IMR-90 (cell line): Measurements from ENCODE around the gene PARD3. TPM values are rescaled to one million over a fixed set of nuclear protein-coding genes. Genes with fewer than 3 reads are reported as not detected.

Source experiments
- ATAC-seq: fragments of 200-7000 bp; cut with Tn5 transposase; 2 replicates; pipeline ENCODE4 v1.9.1; 2020; ENCODE audit warnings: low read depth, mild to moderate bottlenecking, moderate library complexity
- BruUV-seq: library from RNA; stranded (reverse); fragments of 400-500 nt; replicated peaks from 2 replicates; lab custom pipeline; 2021; lab: Mats Ljungman, UMichigan
- CTCF ChIA-PET: fragments of 300-600 bp; formaldehyde crosslinking; extraction: SDS; loops from one replicate; lab custom pipeline; 2021; ENCODE audit warnings: antibody characterized with exemption; lab: Yijun Ruan, JAX
- POLR2A ChIA-PET: fragments of 300-600 bp; sonication (Branson Sonifier 250); formaldehyde crosslinking; loops from one replicate; lab custom pipeline; 2022; ENCODE audit warnings: antibody characterized with exemption; ENCODE audit not compliant: unreplicated experiment; lab: Charles Lee
- DNase-seq: peaks from one replicate; pipeline ENCODE4 v3.0.0; 2013
- H2AFZ ChIP-seq: replicated peaks from 2 replicates; pipeline ENCODE3; 2013; ENCODE audit warnings: low read length, mild to moderate bottlenecking; ENCODE audit not compliant: poor library complexity
- H2AK5ac ChIP-seq: 2 replicates; pipeline ENCODE4 v1.6.1; 2013; ENCODE audit warnings: low read depth, low read length, inconsistent platforms
- H2AK9ac ChIP-seq: replicated peaks from 2 replicates; pipeline ENCODE3; 2013; ENCODE audit warnings: mild to moderate bottlenecking, low read depth, low read length, moderate library complexity; ENCODE audit not compliant: poor library complexity
- H2BK120ac ChIP-seq: 2 replicates; pipeline ENCODE4 v1.6.1; 2013; ENCODE audit warnings: low read depth, low read length, inconsistent platforms
- H2BK15ac ChIP-seq: 3 replicates; pipeline ENCODE4 v1.6.1; 2013; ENCODE audit warnings: low read depth, low read length, inconsistent platforms
- H2BK20ac ChIP-seq: 2 replicates; pipeline ENCODE4 v1.6.1; 2013; ENCODE audit warnings: low read depth, mild to moderate bottlenecking, inconsistent platforms, low read length, moderate library complexity
- H2BK5ac ChIP-seq: 2 replicates; pipeline ENCODE4 v1.6.1; 2013; ENCODE audit warnings: mild to moderate bottlenecking, low read depth, low read length, inconsistent platforms; ENCODE audit not compliant: poor library complexity, severe bottlenecking
- H3K14ac ChIP-seq: replicated peaks from 2 replicates; pipeline ENCODE4 v1.6.1; 2013; ENCODE audit warnings: low read depth, low read length, inconsistent platforms
- H3K18ac ChIP-seq: 2 replicates; pipeline ENCODE4 v1.6.1; 2013; ENCODE audit warnings: low read depth, low read length, control low read depth
- H3K23ac ChIP-seq: 2 replicates; pipeline ENCODE4 v1.6.1; 2013; ENCODE audit warnings: low read depth, low read length, inconsistent platforms
- H3K27ac ChIP-seq: 2 replicates; pipeline ENCODE4 v1.5.1; 2013; ENCODE audit warnings: mild to moderate bottlenecking, control low read depth, low read length; ENCODE audit not compliant: insufficient read depth
- H3K27me3 ChIP-seq: 2 replicates; pipeline ENCODE4 v1.6.1; 2013; ENCODE audit warnings: low read length; ENCODE audit not compliant: control insufficient read depth, insufficient read depth
- H3K36me3 ChIP-seq: 2 replicates; pipeline ENCODE4 v1.6.1; 2013; ENCODE audit warnings: low read length, mixed read lengths; ENCODE audit not compliant: control insufficient read depth, insufficient read depth
- H3K4ac ChIP-seq: 2 replicates; pipeline ENCODE4 v1.6.1; 2013; ENCODE audit warnings: low read depth, low read length, inconsistent platforms
- H3K4me1 ChIP-seq: 2 replicates; pipeline ENCODE4 v1.6.1; 2013; ENCODE audit warnings: low read length, mixed read lengths; ENCODE audit not compliant: control insufficient read depth, insufficient read depth
- H3K4me2 ChIP-seq: 2 replicates; pipeline ENCODE4 v1.6.1; 2013; ENCODE audit warnings: low read depth, mild to moderate bottlenecking, control low read depth, low read length, moderate library complexity
- H3K4me3 ChIP-seq: 2 replicates; pipeline ENCODE4 v1.5.1; 2013; ENCODE audit warnings: low read depth, mild to moderate bottlenecking, control low read depth, low read length, moderate library complexity; ENCODE audit not compliant: insufficient read depth
- H3K56ac ChIP-seq: 2 replicates; pipeline ENCODE4 v1.6.1; 2013; ENCODE audit warnings: low read length, inconsistent platforms; ENCODE audit not compliant: insufficient read depth; ENCODE audit errors: extremely low read depth
- H3K79me1 ChIP-seq, 2 experiments: 2 replicates each; pipeline ENCODE4 v1.6.1; 2013; ENCODE audit warnings: low read length in 2 of 2, inconsistent platforms in 1 of 2, low read depth in 1 of 2
- H3K9ac ChIP-seq: 2 replicates; pipeline ENCODE4 v1.6.1; 2013; ENCODE audit warnings: low read depth, low read length, control low read depth
- H3K9me1 ChIP-seq: 2 replicates; pipeline ENCODE4 v1.6.1; 2013; ENCODE audit warnings: low read length, inconsistent platforms; ENCODE audit not compliant: insufficient read depth
- H3K9me3 ChIP-seq: 2 replicates; pipeline ENCODE4 v1.6.1; 2013; ENCODE audit warnings: low read length; ENCODE audit not compliant: control insufficient read depth, insufficient read depth
- H4K20me1 ChIP-seq: 2 replicates; pipeline ENCODE4 v1.6.1; 2013; ENCODE audit warnings: low read length, inconsistent platforms; ENCODE audit not compliant: insufficient read depth
- H4K5ac ChIP-seq: 2 replicates; pipeline ENCODE4 v1.6.1; 2013; ENCODE audit warnings: mild to moderate bottlenecking, low read depth, low read length, control low read depth
- H4K8ac ChIP-seq, 2 experiments: 2 replicates each; pipeline ENCODE4 v1.6.1; 2013; ENCODE audit warnings: low read depth in 2 of 2, low read length in 2 of 2, control low read depth in 1 of 2, inconsistent platforms in 1 of 2
- H4K91ac ChIP-seq: 2 replicates; pipeline ENCODE4 v1.6.1; 2013; ENCODE audit warnings: low read depth, low read length, inconsistent platforms; ENCODE audit not compliant: insufficient read depth
- CEBPB ChIP-seq: IDR thresholded peaks from 2 replicates; pipeline ENCODE4 v1.6.1; 2012; ENCODE audit warnings: low read depth, low read length, improper control_type of control experiment
- RCOR1 ChIP-seq: IDR thresholded peaks from 2 replicates; pipeline ENCODE4 v1.6.1; 2012; ENCODE audit warnings: mild to moderate bottlenecking, low read length, improper control_type of control experiment; ENCODE audit not compliant: insufficient replicate concordance
- dilution Hi-C: fragments of 300-500 bp; cut with HindIII; formaldehyde crosslinking; loops from one replicate; pipeline ENCODE4 v1.14.3; 2018; ENCODE audit warnings: low sequenced_read_pairs; ENCODE audit not compliant: unreplicated experiment
- in situ Hi-C: fragments of 300-500 bp; cut with MboI; formaldehyde crosslinking; loops from 3 replicates; pipeline ENCODE4 v1.14.3; 2019; ENCODE audit warnings: low sequenced_read_pairs, inconsistent platforms, mixed read lengths
- intact Hi-C: fragments of 100-400 bp; cut with micrococcal nuclease; formaldehyde crosslinking; loops from 2 replicates; pipeline ENCODE4 v1.10.0; 2022
- polyA plus RNA-seq, 3 experiments: library from polyadenylated mRNA; depleted of rRNA; stranded (reverse); fragments of >200 nt; gene quantifications; 2 replicates each; pipeline ENCODE4 v1.2.3, GENCODE V29; 2012; ENCODE audit warnings: low replicate concordance in 1 of 3
- total RNA-seq: library from RNA; depleted of rRNA; stranded (reverse); fragments of >200 nt; gene quantifications from 2 replicates; pipeline ENCODE4 v1.2.3, GENCODE V29; 2012

The PARD3 gene
- total and polyA plus RNA-seq, 2 of the 4 experiments (the other 2 are of a cell fraction), result 14.6 to 37.5 TPM

DNA sequence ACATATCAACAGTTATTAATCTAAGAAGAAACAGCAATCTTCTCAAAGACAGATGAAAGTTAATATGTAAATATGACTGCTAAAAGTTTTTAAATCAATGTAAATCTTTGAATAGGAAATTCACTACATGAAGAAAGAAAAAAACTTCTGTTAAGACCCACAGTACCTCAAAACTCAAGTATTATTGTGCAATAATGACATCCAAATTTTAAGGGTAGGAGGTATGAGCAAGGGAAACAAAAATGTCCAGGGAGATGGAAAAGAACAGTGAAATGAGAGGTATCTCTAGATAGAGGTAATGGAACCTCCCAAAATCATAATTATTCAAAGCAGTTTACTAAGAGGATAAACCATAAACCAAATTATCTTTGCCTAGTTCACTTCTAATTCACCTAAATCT, 436.8 kb downstream of the PARD3 start:
- no peak overlapping the region for H3K9ac ChIP-seq
- no peak overlapping the region for H3K27ac ChIP-seq
- no peak for ATAC-seq
- no peak overlapping the region for H2BK15ac ChIP-seq
- H3K4me1 ChIP-seq, result no peaks in the 10 kb centered on the region
- H3K23ac ChIP-seq, result no peak overlapping the region
- no peak overlapping the region for H3K4me3 ChIP-seq
- H4K20me1 ChIP-seq, result no peaks in the 10 kb centered on the region
- BruUV-seq, result no TSS peak
- H2BK20ac ChIP-seq, result no peak overlapping the region
- H3K18ac ChIP-seq, result no peak overlapping the region
- H2BK120ac ChIP-seq, result no peak overlapping the region
- no peak overlapping the region for H3K4me2 ChIP-seq
- dilution Hi-C loops, result no loop called here
- no peak overlapping the region for H2AFZ ChIP-seq
- no peak for DNase-seq
- H3K4ac ChIP-seq, result no peak overlapping the region
- in situ Hi-C loops, result no loop called here
- intact Hi-C loops, result loop anchor here (10.0 kb wide), 1 partner anchor 247 kb away; no protein-coding TSS in a partner anchor
- no peaks in the 10 kb centered on the region for H3K9me3 ChIP-seq
- H3K79me1 ChIP-seq, result no peaks in the 10 kb centered on the region
- H4K8ac ChIP-seq, result no peak overlapping the region
- H3K27me3 ChIP-seq, result no peaks in the 10 kb centered on the region
- H3K14ac ChIP-seq, result no peak overlapping the region
- H4K5ac ChIP-seq, result no peak overlapping the region
- TF ChIP-seq CEBPB (peak; percentile 83), RCOR1 (no peak)
- H2AK9ac ChIP-seq, result no peak overlapping the region
- peaks cover 5% of the 10 kb centered on the region; the same call in 1 of the 2 replicates for H3K36me3 ChIP-seq
- no peak overlapping the region for H4K91ac ChIP-seq
- ChIA-PET POLR2A (no interaction called here), CTCF (no interaction called here)
- no peak overlapping the region for H2AK5ac ChIP-seq
- no peaks in the 10 kb centered on the region for H3K9me1 ChIP-seq
- H3K56ac ChIP-seq, result no peak overlapping the region
- H2BK5ac ChIP-seq, result no peak overlapping the region
